Gastroesophageal sphincter (tissue), 4 donors: ENCODE measurements around the gene PMM1. TPM values are rescaled to one million over a fixed set of nuclear protein-coding genes. Genes with fewer than 3 reads are reported as not detected.

Experiments
- ATAC-seq: fragments of 150-250 bp; one replicate; pipeline ENCODE4 v1.9.1; 2016; ENCODE audit warnings: mild to moderate bottlenecking, moderate library complexity
- H3K27ac ChIP-seq, 4 donors: fragments of 200-600 bp; sonication (generic) in 3 of 4; 1 replicate in 3 of 4; 2 replicates in 1 of 4; pipeline ENCODE4 v1.5.1; 2016 to 2019
- H3K27me3 ChIP-seq: fragments of 200-600 bp; sonication (generic); one replicate; pipeline ENCODE4 v1.5.1; 2019
- H3K36me3 ChIP-seq, 2 donors: fragments of 200-600 bp; sonication (generic); one replicate each; pipeline ENCODE4 v1.5.1; 2019; ENCODE audit warnings: control low read depth in 1 of 2
- H3K4me1 ChIP-seq, 3 donors: fragments of 200-600 bp; sonication (generic); 1 replicate in 2 of 3; 2 replicates in 1 of 3; pipeline ENCODE4 v1.5.1; 2016 to 2019; ENCODE audit warnings: control low read depth in 2 of 3
- H3K4me3 ChIP-seq, 2 donors: fragments of 200-600 bp; sonication (generic); one replicate each; pipeline ENCODE4 v1.5.1; 2019; ENCODE audit warnings: mild to moderate bottlenecking in 1 of 2, moderate library complexity in 1 of 2
- H3K9me3 ChIP-seq, 3 donors: fragments of 200-600 bp; sonication (generic); one replicate each; pipeline ENCODE4 v1.5.1; 2017 to 2019; ENCODE audit warnings: control low read depth in 2 of 3
- CTCF ChIP-seq, 4 experiments: fragments of 200-600 bp in 2 of 4; fragments of 450-650 bp in 2 of 4; sonication (generic) in 1 of 4; IDR thresholded peaks; one replicate each; pipeline ENCODE4 v1.5.1; 2017 to 2019; ENCODE audit warnings: antibody characterized with exemption in 4 of 4, mild to moderate bottlenecking in 2 of 4, moderate library complexity in 2 of 4
- EP300 ChIP-seq: sonication (generic); formaldehyde crosslinking; IDR thresholded peaks from one replicate; pipeline ENCODE4 v1.6.1; 2017; ENCODE audit warnings: antibody characterized with exemption, mild to moderate bottlenecking
- POLR2A ChIP-seq, 2 donors: fragments of 450-650 bp; IDR thresholded peaks; one replicate each; pipeline ENCODE4 v1.6.1; 2017; ENCODE audit warnings: antibody characterized with exemption in 2 of 2, mild to moderate bottlenecking in 2 of 2, moderate library complexity in 1 of 2
- POLR2AphosphoS5 ChIP-seq: sonication (generic); formaldehyde crosslinking; IDR thresholded peaks from one replicate; pipeline ENCODE4 v1.6.1; 2017; ENCODE audit warnings: antibody characterized with exemption
- WGBS, 2 donors: methylation state at CpG; one replicate each; pipeline ENCODE4 v1.1.5; 2018; ENCODE audit warnings: low coverage in 1 of 2; 5-methylcytosine and 5-hydroxymethylcytosine counted together
- total RNA-seq, 4 donors: library from RNA; depleted of rRNA; stranded (reverse); fragments of >200 nt; gene quantifications; one replicate each; pipeline ENCODE4 v1.1.0, GENCODE V29; 2016

PMM1 gene
- total RNA-seq, 4 donors from 2014 or later: 32.7 to 42.5 (median 37.1) TPM

DNA sequence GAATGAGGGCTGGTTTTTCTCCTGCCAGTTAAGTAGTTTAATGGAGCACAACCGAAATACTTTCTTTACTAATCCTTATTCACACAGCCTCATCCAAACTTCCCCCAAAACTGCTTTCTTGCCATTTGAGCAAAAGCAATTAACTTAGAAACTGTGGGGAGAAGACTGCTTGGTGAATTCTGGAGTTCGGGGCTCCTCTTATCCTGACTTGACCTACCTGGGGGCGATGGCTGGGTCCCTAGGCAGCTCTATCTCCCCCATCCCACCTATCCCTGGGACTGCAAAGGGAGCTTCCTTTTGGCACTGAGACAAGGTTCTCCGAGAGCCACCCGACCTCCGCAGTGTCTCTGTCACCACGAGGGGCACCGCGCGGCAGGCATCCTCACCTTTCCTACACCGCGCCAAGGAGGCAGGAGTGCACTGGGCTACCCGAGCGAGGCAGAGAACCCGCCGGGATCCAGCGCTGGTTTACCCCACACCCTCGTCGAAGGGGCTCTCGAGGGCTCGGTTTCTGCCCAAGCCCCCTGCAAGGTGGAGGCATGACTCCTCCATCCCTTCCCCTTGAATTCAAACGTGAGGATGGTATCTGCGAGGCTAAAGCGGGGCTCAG lies 30.4 kb upstream of the PMM1 start:
- Histone ChIP-seq H3K27me3 (no peaks in the 10 kb centered on the region), H3K36me3 (peaks cover 0 to 31% of the 10 kb centered on the region in 2 donors), H3K9me3 (no peaks in the 10 kb centered on the region), H3K4me3 (peak overlapping the region; percentile 89 to 93), H3K27ac (peak overlapping the region; percentile 83 to 99 (median 97)), H3K4me1 (peaks cover 3 to 41% (median 7%) of the 10 kb centered on the region in 3 donors)
- ATAC-seq: no peak
- WGBS, 2 donors: 3 to 14% methylated on average over 3 to 13 of the region's 24 CpGs
- no peak for TF ChIP-seq CTCF (IDR thresholded peaks at IDR 0.05)
- no peak for TF ChIP-seq POLR2A (IDR thresholded peaks at IDR 0.05)
- no peak for TF ChIP-seq EP300
- TF ChIP-seq POLR2AphosphoS5: no peak

DNA sequence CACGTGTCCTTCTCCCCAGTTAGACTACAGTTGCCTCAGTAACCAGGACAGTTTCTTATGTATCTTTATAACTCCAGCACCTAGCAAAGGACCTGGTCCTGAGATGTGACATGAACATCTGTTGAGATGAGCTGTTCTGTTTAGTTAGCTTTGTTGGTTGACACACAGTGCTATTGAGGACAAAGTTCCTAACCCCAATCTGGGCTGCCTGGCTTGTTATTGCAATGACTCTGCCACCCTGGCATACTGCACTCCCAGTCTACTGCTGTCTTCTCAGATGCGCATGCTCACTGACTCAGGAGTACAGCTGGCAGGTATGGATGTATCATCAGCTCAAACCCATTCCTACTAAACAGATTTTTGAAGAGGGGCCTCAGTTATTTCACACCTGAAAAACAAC lies 23.8 kb upstream of the PMM1 start:
- H3K4me1 ChIP-seq: no peaks in the 10 kb centered on the region
- no peaks in the 10 kb centered on the region for H3K27me3 ChIP-seq
- no peak overlapping the region for H3K27ac ChIP-seq
- peaks cover 0 to 1% of the 10 kb centered on the region in 2 donors for H3K36me3 ChIP-seq
- H3K9me3 ChIP-seq: no peaks in the 10 kb centered on the region
- no peak for ATAC-seq
- H3K4me3 ChIP-seq: no peak overlapping the region
- TF ChIP-seq POLR2AphosphoS5: no peak
- TF ChIP-seq CTCF (IDR thresholded peaks at IDR 0.05): no peak
- no peak for TF ChIP-seq POLR2A (IDR thresholded peaks at IDR 0.05)
- TF ChIP-seq EP300: no peak
- WGBS, 2 donors: 83 to 88% methylated on average over 1 to 2 of the region's 2 CpGs

- 92 to 96% methylated on average over 3 to 4 of the region's 6 CpGs for WGBS, 2 donors
- no peak for ATAC-seq
Measured at GRCh38 chr22:41612603-41613306, 23.1 kb upstream of the PMM1 start.

DNA sequence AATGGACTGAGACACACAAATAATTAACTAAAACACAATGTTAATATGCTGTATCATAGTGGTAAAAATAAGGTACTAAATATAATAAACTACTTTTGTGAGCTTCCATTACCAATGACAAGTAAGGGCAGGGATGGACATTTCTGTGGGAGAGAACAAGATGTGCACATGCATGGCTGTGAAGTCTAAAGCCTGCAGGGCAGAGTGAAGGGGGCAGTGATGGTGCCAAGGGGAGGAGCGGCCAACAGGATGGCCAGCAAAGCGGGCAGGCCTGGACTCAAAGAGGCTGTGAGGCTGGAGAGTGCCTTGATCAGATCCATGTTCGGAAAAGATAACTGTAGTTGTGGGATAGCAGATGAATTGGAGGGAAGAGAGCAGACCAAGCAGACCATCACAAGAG lies 18.7 kb upstream of the PMM1 start:
- ATAC-seq: no peak
- no peaks in the 10 kb centered on the region for H3K27me3 ChIP-seq
- H3K36me3 ChIP-seq: peaks cover 0 to 51% of the 10 kb centered on the region in 2 donors
- H3K27ac ChIP-seq: no peak overlapping the region
- H3K4me3 ChIP-seq: no peak overlapping the region
- TF ChIP-seq EP300: no peak
- TF ChIP-seq POLR2A (IDR thresholded peaks at IDR 0.05): no peak
- TF ChIP-seq CTCF (IDR thresholded peaks at IDR 0.05): no peak
- TF ChIP-seq POLR2AphosphoS5: no peak
- no peaks in the 10 kb centered on the region for H3K4me1 ChIP-seq
- WGBS, 2 donors: 93 to 96% methylated on average over 3 of the region's 3 CpGs
- H3K9me3 ChIP-seq: no peaks in the 10 kb centered on the region

More at GRCh38 chr22:41612603-41613306, 23.1 kb upstream of the PMM1 start:
- H3K9me3 ChIP-seq: no peaks in the 10 kb centered on the region
- no peak overlapping the region for H3K27ac ChIP-seq
- no peak overlapping the region for H3K4me3 ChIP-seq
- H3K4me1 ChIP-seq: no peaks in the 10 kb centered on the region
- TF ChIP-seq POLR2AphosphoS5 (no peak), POLR2A (IDR thresholded peaks at IDR 0.05) (no peak), EP300 (no peak), CTCF (IDR thresholded peaks at IDR 0.05) (no peak)
- no peaks in the 10 kb centered on the region for H3K27me3 ChIP-seq
- peaks cover 0 to 8% of the 10 kb centered on the region in 2 donors for H3K36me3 ChIP-seq
